OCI-LY7 (cell line): ENCODE measurements around the gene KRTDAP.
A peak's percentile ranks its signal among the peaks of the same experiment; 100 is the strongest.

ENCODE experiments used
- CTCF ChIP-seq: fragments of 200-600 bp; sonication (generic); conservative IDR thresholded peaks from 2 replicates; pipeline ENCODE4 v1.5.1; 2014; ENCODE audit warnings: mild to moderate bottlenecking, antibody characterized with exemption, low read length, moderate library complexity, mixed read lengths
- EZH2phosphoT487 ChIP-seq: fragments of 200-600 bp; sonication (generic); IDR thresholded peaks from 2 replicates; pipeline ENCODE4 v1.6.1; 2018; ENCODE audit warnings: low read depth, borderline replicate concordance, mild to moderate bottlenecking, mixed run types, antibody characterized with exemption, low read length, moderate library complexity, mixed read lengths

DNA sequence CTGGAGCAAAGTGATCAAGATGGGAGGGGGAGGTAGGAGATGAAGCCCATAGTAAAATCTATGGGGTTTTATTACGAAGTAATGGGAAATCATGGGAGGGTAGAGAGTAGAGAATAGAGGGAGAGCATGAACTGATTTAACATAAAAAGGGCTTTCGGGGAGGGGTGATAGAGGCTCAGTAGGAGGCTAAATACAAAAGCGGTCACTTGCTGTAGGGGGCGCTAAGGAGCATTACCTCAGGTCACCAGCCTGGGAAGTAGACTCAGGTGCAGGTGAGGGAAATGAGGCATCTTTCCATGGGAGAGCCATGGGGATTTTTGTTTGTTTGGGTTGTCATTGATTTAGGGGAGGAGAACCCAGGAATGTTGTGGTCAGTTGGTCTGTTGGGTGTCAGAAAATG lies 14.1 kb downstream of the KRTDAP start:
- no peak for TF ChIP-seq EZH2phosphoT487
- peak; percentile 72 for TF ChIP-seq CTCF
